Sigmoid colon (tissue), 7 donors: ENCODE measurements around the gene SIGLEC12. TPM values are rescaled to one million over a fixed set of nuclear protein-coding genes. Genes with fewer than 3 reads are reported as not detected.
A peak's percentile ranks its signal among the peaks of the same experiment; 100 is the strongest.

Experiments
- DNase-seq: peaks from one replicate; pipeline ENCODE4 v3.0.0-alpha.2; 2019
- H3K27ac ChIP-seq, 4 donors: fragments of 200-600 bp; sonication (generic); one replicate each; pipeline ENCODE4 v1.5.1; 2016 to 2019; ENCODE audit warnings: mild to moderate bottlenecking in 1 of 4
- H3K27me3 ChIP-seq, 3 donors: fragments of 200-600 bp; sonication (generic); one replicate each; pipeline ENCODE4 v1.5.1; 2019; ENCODE audit warnings: mild to moderate bottlenecking in 1 of 3
- H3K36me3 ChIP-seq, 4 donors: fragments of 200-600 bp; sonication (generic); one replicate each; pipeline ENCODE4 v1.5.1; 2016 to 2019
- H3K4me1 ChIP-seq, 4 donors: fragments of 200-600 bp; sonication (generic); one replicate each; pipeline ENCODE4 v1.5.1; 2017 to 2019
- H3K4me3 ChIP-seq, 4 donors: fragments of 200-600 bp; sonication (generic); one replicate each; pipeline ENCODE4 v1.5.1; 2017 to 2019; ENCODE audit warnings: mild to moderate bottlenecking in 2 of 4, moderate library complexity in 1 of 4
- H3K9me3 ChIP-seq, 4 donors: fragments of 200-600 bp in 3 of 4; sonication (generic) in 3 of 4; one replicate each; pipeline versions ENCODE4 v1.5.1 to v1.6.1; 2013 to 2019
- CTCF ChIP-seq, 4 experiments: fragments of 450-650 bp in 3 of 4; fragments of 200-600 bp in 1 of 4; IDR thresholded peaks; one replicate each; pipeline ENCODE4 v1.5.1; 2016 to 2019; ENCODE audit warnings: antibody characterized with exemption in 4 of 4, mild to moderate bottlenecking in 3 of 4, moderate library complexity in 2 of 4
- EP300 ChIP-seq, 4 donors: sonication (generic); formaldehyde crosslinking; IDR thresholded peaks; one replicate each; pipeline ENCODE4 v1.6.1; 2017; ENCODE audit warnings: antibody characterized with exemption in 4 of 4
- POLR2A ChIP-seq, 2 donors: fragments of 450-650 bp; IDR thresholded peaks; one replicate each; pipeline ENCODE4 v1.6.1; 2016; ENCODE audit warnings: antibody characterized with exemption in 2 of 2, mild to moderate bottlenecking in 2 of 2, moderate library complexity in 2 of 2
- POLR2AphosphoS5 ChIP-seq, 4 donors: sonication (generic); formaldehyde crosslinking; IDR thresholded peaks; one replicate each; pipeline ENCODE4 v1.6.1; 2017; ENCODE audit warnings: antibody characterized with exemption in 4 of 4
- WGBS, 2 donors: extraction: QIAGEN DNeasy Blood & Tissue Kit; methylation state at CpG; one replicate each; pipeline ENCODE4 v1.1.7; 2013; 5-methylcytosine and 5-hydroxymethylcytosine counted together
- intact Hi-C: fragments of 100-400 bp; cut with DNase I; formaldehyde crosslinking; loops from one replicate; pipeline ENCODE4 v1.15.1; 2023
- polyA plus RNA-seq, 3 donors: library from polyadenylated mRNA; stranded (reverse); fragments of 200-250 nt; gene quantifications; one replicate each; pipeline ENCODE4 v1.2.3, GENCODE V29; 2013
- total RNA-seq, 4 donors: library from RNA; depleted of rRNA; stranded (reverse); fragments of >200 nt; gene quantifications; one replicate each; pipeline ENCODE4 v1.1.0, GENCODE V29; 2016
- donor health status: healthy with polysubstance abuse.
- donor health status: Bipolar disorder and iron deficiency.
- donor health status: healthy.

The SIGLEC12 gene
- total and polyA plus RNA-seq, 7 donors = 0.16 to 11.6 (median 0.86) TPM; not detected in 4

- Histone ChIP-seq H3K4me3 (no peak overlapping the region), H3K9me3 (no peaks in the 10 kb centered on the region), H3K4me1 (no peaks in the 10 kb centered on the region), H3K27me3 (peaks cover 0 to 19% (median 0%) of the 10 kb centered on the region in 3 donors), H3K36me3 (no peaks in the 10 kb centered on the region), H3K27ac (no peak overlapping the region)
- 15 to 31% methylated on average over 4 of the region's 4 CpGs for WGBS, 2 donors
- TF ChIP-seq POLR2A (IDR thresholded peaks at IDR 0.05) = no peak
- TF ChIP-seq EP300 (IDR thresholded peaks at IDR 0.05) = no peak
- no peak for TF ChIP-seq CTCF (IDR thresholded peaks at IDR 0.05)
- no peak for TF ChIP-seq POLR2AphosphoS5 (IDR thresholded peaks at IDR 0.05)
- intact Hi-C loops = loop anchor here (1.0 to 2.0 kb wide), 2 partner anchors 185 to 306 kb away; no protein-coding TSS in a partner anchor
- no peak for DNase-seq
These were observed 29.0 kb downstream of the SIGLEC12 start for GRCh38 chr19:51472607-51473006.

GRCh38 chr19:51471527-51471926 is 30.1 kb downstream of the SIGLEC12 start:
- intact Hi-C loops = no loop called here
- Histone ChIP-seq H3K27ac (no peak overlapping the region), H3K9me3 (no peaks in the 10 kb centered on the region), H3K4me1 (no peaks in the 10 kb centered on the region), H3K36me3 (no peaks in the 10 kb centered on the region), H3K4me3 (no peak overlapping the region), H3K27me3 (peaks cover 0 to 19% (median 0%) of the 10 kb centered on the region in 3 donors)
- 66 to 80% methylated on average over 1 of the region's 1 CpG for WGBS, 2 donors
- TF ChIP-seq EP300 (IDR thresholded peaks at IDR 0.05) = no peak
- no peak for DNase-seq

GRCh38 chr19:51470966-51471365 is 30.6 kb downstream of the SIGLEC12 start:
- no peak overlapping the region for H3K4me3 ChIP-seq
- H3K27me3 ChIP-seq = peaks cover 0 to 19% (median 0%) of the 10 kb centered on the region in 3 donors
- WGBS, 2 donors = 78 to 86% methylated on average over 9 of the region's 9 CpGs
- H3K9me3 ChIP-seq = no peaks in the 10 kb centered on the region
- DNase-seq = no peak
- intact Hi-C loops = no loop called here
- TF ChIP-seq EP300 (IDR thresholded peaks at IDR 0.05) (no peak), POLR2A (IDR thresholded peaks at IDR 0.05) (no peak), CTCF (IDR thresholded peaks at IDR 0.05) (no peak), POLR2AphosphoS5 (IDR thresholded peaks at IDR 0.05) (no peak)
- H3K36me3 ChIP-seq = no peaks in the 10 kb centered on the region
- no peak overlapping the region for H3K27ac ChIP-seq
- H3K4me1 ChIP-seq = no peaks in the 10 kb centered on the region

- Histone ChIP-seq H3K27ac (no peak overlapping the region), H3K4me3 (no peak overlapping the region), H3K27me3 (peaks cover 0 to 28% (median 0%) of the 10 kb centered on the region in 3 donors), H3K36me3 (no peaks in the 10 kb centered on the region), H3K9me3 (no peaks in the 10 kb centered on the region), H3K4me1 (no peaks in the 10 kb centered on the region)
- intact Hi-C loops = no loop called here
- 61 to 79% methylated on average over 1 of the region's 1 CpG for WGBS, 2 donors
- TF ChIP-seq EP300 (IDR thresholded peaks at IDR 0.05) = no peak
- no peak for TF ChIP-seq CTCF (IDR thresholded peaks at IDR 0.05)
- no peak for TF ChIP-seq POLR2AphosphoS5 (IDR thresholded peaks at IDR 0.05)
- TF ChIP-seq POLR2A (IDR thresholded peaks at IDR 0.05) = no peak
- DNase-seq = no peak
These were observed 32.0 kb downstream of the SIGLEC12 start for GRCh38 chr19:51469629-51470028.

- Histone ChIP-seq H3K4me1 (no peaks in the 10 kb centered on the region), H3K27ac (no peak overlapping the region), H3K4me3 (no peak overlapping the region), H3K27me3 (peaks cover 0 to 28% (median 0%) of the 10 kb centered on the region in 3 donors), H3K9me3 (no peaks in the 10 kb centered on the region), H3K36me3 (no peaks in the 10 kb centered on the region)
- peak; percentile 44 for DNase-seq
- no peak for TF ChIP-seq POLR2AphosphoS5 (IDR thresholded peaks at IDR 0.05)
- TF ChIP-seq CTCF (IDR thresholded peaks at IDR 0.05) = no peak
- no peak for TF ChIP-seq POLR2A (IDR thresholded peaks at IDR 0.05)
- intact Hi-C loops = no loop called here
- 43 to 47% methylated on average over 4 of the region's 4 CpGs for WGBS, 2 donors
These were observed 32.4 kb downstream of the SIGLEC12 start for GRCh38 chr19:51469162-51469561.
